Measurements from ENCODE around the gene RANBP10. TPM values are rescaled to one million over a fixed set of nuclear protein-coding genes. Genes with fewer than 3 reads are reported as not detected.
"Not testable (repeated sequence)": the region's sequence is repeated elsewhere in the genome, so short reads cannot be mapped to it uniquely, and the experiment has no call there.

RANBP10 gene
- 3.6 and 5.4 TPM in 2 replicates for total RNA-seq (2014; rRNA removed; shearing (Covaris generic))

GRCh38 chr16:67806428-67807147 lies at the start of gene RANBP10, which contains the start of gene TSNAXIP1:
Gene RANBP10, minus strand, starts transcription at chr16:67806560. Its CDS starts 24 bp downstream, at chr16:67806536.
Gene TSNAXIP1, plus strand, starts transcription at chr16:67806889. Its CDS starts 261 bp downstream, at chr16:67807150.
- DNase-seq (ENCODE audit: low read depth), result peak; percentile 100

- DNase-seq (ENCODE audit: low read depth), result no peak
These were observed 49.4 kb upstream of the RANBP10 start for GRCh38 chr16:67855789-67856188.

DNA sequence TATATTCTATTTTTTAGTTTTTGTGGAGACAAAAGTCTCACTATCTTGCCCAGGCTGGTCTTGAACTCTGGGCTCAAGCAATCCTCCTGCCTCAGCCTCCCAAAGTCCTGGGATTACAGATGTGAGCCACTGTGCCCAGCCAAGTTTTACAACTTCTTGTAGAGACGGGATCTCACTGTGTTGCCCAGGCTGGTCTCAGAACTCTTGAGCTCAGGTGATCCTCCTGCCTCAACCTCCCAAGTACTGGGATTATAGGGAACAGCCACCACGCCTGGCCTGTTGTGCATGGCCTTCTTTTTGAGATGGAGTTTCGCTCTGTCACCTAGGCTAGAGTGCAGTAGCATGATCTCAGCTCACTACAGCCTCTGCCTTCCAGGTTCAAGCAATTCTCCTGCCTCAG lies 47.3 kb upstream of the RANBP10 start:
- no peak for DNase-seq (ENCODE audit: low read depth)

GRCh38 chr16:67848118-67848517 lies 41.8 kb upstream of the RANBP10 start:
- no peak for DNase-seq (ENCODE audit: low read depth)

- DNase-seq (ENCODE audit: low read depth), result peak; percentile 86
These were observed 40.9 kb upstream of the RANBP10 start, which contains the start of gene CENPT for GRCh38 chr16:67847064-67847861. Gene CENPT, minus strand, starts transcription at chr16:67847693. Its CDS starts 13,834 bp downstream, at chr16:67833859.

DNA sequence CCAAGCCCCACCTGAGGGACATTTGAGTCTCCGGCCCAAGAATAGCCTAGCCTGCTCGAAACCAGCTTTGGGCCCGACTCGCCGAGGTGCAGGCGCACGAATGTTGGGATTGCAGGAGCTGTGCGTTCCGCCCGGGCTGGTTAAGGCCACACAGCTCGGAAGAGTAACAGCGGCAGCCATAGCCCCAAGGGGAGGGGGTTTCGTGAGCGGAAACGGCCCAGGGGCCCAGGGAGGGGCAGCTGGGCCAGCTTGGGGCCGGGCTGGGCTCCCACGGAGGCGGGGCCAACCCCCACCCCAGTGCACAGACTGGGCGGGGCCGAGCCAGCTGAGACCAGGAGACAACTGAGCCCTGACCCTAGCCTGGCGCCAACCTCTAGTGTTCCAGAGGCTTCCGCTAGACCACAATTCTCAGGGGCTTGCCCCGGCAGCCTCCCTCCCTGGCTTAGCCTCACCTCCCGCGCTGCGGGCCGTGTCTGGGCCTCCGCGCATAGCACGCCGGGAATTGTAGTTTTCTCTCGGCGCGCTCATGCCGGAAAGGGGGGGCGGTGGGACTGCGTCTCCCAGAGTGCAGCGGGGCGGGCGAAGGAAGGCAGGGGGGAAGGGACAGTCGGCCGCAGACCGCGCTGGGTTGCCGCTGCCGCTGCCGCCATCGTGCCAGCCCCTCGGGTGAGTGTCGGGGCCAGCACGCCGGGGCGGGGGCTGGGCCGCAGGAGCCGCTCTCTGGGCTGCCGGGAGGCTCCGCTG lies 40.1 kb upstream of the RANBP10 start, which contains the start of gene NUTF2:
TSS of gene NUTF2 (plus strand) at position 614 of the 744 bp plus-strand sequence. CDS start 18,198 bp downstream, outside the sequence.
- peak; percentile 93 for DNase-seq (ENCODE audit: low read depth)

DNA sequence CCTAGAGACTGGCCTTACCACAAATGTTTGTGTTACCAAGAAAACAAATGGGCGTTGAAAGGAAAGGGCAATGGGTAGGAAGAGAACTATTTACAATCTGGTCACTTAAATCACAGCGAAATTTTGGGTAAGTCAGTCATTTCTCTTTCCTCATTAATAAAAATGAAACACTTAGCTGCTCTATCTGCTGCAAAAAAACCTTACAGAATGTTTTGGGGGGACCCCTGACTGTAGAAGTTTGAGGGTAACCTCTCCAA lies 39.6 kb upstream of the RANBP10 start:
- peak; percentile 51 for DNase-seq (ENCODE audit: low read depth)

- no peak for DNase-seq (ENCODE audit: low read depth)
These were observed 39.1 kb upstream of the RANBP10 start for GRCh38 chr16:67845291-67846062.

- DNase-seq (ENCODE audit: low read depth), result peak; percentile 48
These were observed 38.1 kb upstream of the RANBP10 start for GRCh38 chr16:67844497-67844896.

DNA sequence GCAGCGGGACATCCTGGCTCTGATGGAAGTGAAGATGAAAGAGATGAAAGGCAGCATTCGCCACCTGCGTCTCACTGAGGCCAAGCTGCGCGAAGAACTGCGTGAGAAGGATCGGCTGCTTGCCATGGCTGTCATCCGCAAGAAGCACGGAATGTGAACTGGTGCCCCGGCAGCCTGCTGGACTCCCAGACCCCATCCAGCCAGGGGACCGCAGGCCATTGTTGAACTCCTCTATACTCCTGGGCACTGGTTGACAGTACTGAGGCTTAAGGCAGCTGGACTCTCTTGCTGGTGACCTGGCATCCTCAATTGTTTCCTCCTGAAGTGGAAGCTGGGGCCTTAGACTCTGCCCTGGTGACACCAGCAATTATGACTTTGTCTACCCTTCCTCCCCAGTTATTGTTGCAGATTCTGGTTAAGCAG lies 37.0 kb upstream of the RANBP10 start:
- no peak for DNase-seq (ENCODE audit: low read depth)

GRCh38 chr16:67842509-67843342 lies 36.4 kb upstream of the RANBP10 start:
- peak; percentile 60 for DNase-seq (ENCODE audit: low read depth)

DNA sequence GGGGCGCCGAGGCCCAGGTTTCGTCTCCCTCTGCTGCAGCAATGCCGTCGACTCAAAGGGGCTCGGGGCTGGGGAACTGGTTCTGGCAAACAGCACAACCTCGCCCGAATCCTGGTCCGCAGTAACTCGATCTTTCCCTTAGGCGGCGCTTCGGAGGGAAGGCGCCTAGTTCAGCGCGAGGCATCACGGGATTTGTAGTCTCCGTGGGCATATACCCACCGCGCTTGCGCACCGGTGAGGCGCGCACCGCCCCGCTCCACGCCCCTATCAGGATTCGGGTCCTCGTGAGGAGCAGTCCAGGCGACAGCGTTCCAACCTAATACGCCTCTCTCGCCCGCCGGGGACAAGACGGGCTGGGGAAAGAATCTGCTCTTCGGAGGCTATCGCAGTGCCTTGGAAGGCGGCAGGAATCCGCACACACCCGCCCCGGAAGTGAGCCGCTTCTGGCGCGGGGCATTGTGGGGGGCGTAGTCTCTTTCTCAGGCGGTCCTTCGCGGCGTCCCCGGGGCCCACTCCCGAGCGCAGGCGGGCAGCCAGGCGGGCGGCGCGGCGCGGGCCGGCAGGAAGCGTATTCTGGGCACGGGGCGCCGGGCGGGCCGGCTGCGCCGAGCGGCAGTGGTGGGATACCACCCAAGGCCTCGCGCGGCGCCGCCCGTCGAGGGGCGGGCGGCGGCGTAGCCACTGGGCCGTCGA lies 35.6 kb upstream of the RANBP10 start, which contains the start of gene THAP11:
TSS of gene THAP11 (plus strand) at position 505 of the 693 bp plus-strand sequence. CDS start 235 bp downstream, outside the sequence.
- peak; percentile 93 for DNase-seq (ENCODE audit: low read depth)

- no peak for DNase-seq (ENCODE audit: low read depth)
These were observed 34.9 kb upstream of the RANBP10 start for GRCh38 chr16:67841198-67841815.

- no peak for DNase-seq (ENCODE audit: low read depth)
These were observed 31.5 kb upstream of the RANBP10 start for GRCh38 chr16:67837811-67838210.

DNA sequence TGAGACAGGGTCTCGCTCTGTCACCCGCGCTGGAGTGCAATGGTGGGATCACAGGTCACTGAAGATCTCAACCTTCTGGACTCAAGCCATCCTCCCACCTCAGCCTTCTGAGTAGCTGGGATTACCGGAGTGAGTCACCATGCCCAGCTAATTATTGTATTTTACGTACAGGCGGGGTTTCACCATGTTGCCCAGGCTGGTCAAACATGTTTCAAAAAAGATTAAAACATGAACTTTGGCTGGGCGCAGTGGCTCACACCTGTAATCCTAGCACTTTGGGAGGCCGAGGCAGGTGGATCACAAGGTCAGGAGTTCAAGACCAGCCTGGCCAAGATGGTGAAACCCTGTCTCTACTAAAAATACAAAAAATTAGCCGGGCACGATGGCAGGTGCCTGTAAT lies 30.8 kb upstream of the RANBP10 start:
- not testable (repeated sequence) for DNase-seq (ENCODE audit: low read depth)

GRCh38 chr16:67834242-67834614 lies 27.9 kb upstream of the RANBP10 start:
- DNase-seq (ENCODE audit: low read depth), result no peak

- peak; percentile 86 for DNase-seq (ENCODE audit: low read depth)
These were observed 27.3 kb upstream of the RANBP10 start for GRCh38 chr16:67833415-67834241.

DNA sequence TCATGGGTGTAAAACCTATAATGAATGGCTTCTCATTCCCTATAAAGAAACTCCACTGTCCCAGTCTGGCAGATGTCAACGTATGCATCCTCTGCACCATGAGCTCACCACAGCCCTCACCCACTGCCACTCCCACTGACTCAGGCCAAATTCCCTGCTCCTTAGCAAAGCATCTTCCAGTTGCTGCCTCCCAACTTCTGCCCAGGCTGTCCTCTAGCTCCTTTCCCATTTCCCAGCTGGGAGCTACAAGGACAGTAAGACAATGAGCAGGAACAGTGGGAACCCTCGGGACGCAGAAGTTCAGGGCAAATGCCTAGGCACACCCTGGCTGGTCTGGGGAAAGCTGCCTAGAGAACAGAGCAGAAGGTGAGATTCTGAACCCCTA lies 26.7 kb upstream of the RANBP10 start:
- DNase-seq (ENCODE audit: low read depth), result peak; percentile 60
